ENCODE data around the gene TCF7L1.
"Not testable (repeated sequence)": the region's sequence is repeated elsewhere in the genome, so short reads cannot be mapped to it uniquely, and the experiment has no call there.

Gene TCF7L1

GRCh38 chr2:85326406-85327159 lies 193.4 kb downstream of the TCF7L1 start:
- no peak for DNase-seq (ENCODE audit: low read depth)

- peak; percentile 29 for DNase-seq (ENCODE audit: low read depth)
Observed at GRCh38 chr2:85327160-85327821, 194.1 kb downstream of the TCF7L1 start.

DNA sequence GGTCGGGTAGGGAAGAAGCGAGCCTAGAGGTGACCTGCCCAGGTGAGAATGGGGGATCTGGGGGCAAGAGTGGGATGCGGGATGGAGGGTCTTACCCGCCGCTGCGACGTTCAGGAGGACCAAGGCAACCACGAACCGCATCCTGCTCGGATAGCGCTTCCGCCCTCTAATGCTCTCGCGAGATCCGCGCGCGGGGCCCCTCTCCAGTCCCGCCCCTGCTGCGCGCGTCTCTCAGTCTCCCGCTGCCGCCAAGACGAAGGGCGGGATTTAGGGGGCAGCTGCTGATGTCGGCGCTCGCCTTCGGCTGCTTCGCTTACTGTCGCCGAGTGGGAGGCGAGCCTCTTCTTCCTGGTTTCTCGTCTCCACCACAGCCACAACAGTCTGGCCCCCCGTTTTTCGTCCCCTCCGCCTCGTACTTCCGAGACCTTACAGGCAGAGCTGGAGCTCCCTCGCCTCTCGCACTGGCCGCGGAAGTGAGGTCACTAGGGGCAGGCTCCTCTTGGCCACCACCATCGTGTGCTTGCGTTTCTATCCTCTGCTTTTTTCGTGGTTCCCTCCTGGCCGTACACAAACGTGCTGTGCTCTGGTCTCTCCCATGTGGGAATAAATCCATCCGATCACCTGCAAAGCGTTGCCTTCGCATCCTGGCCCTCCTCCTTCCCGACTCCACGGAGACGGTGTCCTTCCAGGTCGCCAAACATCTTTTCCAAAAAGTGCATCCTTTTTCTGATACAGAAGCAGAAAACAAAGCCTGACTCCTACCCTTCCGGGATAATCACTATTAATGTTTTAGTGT lies 194.8 kb downstream of the TCF7L1 start, which contains the start of gene TGOLN2:
TSS of gene TGOLN2 (minus strand) at position 168 of the 796 bp plus-strand sequence. CDS start at position 141, 27 bp downstream.
- peak; percentile 81 for DNase-seq (ENCODE audit: low read depth)

DNA sequence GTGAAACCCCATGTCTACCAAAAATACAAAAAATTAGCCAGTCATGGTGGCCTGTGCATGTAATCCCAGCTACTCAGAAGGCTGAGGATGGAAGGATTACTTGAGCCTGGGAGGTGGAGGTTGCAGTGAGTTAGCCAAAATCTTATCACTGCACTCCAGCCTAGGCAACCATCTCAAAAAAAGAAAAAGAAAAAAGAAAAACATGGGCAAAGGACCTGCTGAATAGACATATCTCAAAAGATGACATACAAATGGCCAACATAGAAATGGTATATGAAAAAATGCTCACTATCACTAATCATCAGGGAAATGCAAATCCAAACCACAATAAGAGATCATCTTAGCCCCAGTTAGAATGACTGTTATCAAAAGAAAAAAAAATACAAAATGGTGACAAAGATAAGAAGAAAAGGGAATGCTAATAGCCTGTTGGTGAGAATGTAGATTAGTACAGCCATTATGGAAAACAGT lies 196.0 kb downstream of the TCF7L1 start:
- DNase-seq (ENCODE audit: low read depth), result no peak

- not testable (repeated sequence) for DNase-seq (ENCODE audit: low read depth)
Observed at GRCh38 chr2:85329701-85330100, 196.5 kb downstream of the TCF7L1 start.

DNA sequence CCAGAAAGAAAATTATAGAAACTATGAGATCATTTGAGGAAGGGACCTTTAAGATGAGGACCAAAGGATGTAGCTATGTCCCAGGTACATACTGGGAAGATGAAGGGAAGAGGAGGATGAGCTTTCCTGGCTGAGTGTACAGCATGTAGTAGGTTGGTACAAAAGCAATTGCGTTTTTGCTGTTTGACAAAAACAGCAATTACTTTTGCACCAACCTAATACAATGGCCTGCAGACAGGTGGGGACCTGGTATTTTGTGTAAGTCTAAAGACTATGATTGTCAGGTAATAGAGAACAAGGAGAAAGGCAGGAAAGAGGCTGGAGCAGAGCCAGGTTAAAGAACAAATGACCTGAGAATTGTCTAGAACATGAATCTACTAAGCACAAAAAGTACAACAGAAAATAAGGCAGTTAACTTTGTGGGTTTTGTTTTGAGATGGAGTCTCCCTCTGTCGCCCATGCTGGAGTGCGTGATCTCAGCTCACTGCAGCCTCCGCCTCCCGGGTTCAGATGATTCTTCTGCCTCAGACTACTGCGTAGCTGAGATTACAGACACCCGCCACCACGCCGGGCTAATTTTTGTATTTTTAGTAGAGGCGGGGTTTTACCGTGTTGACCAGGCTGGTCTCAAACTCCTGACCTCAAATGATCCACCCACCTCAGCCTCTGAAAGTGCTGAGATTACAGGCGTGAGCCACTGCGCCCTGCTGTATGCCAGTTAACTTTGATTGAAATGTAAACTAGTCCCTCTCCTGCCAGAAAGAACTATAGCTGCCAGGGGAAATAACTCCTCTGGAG lies 197.8 kb downstream of the TCF7L1 start:
- DNase-seq (ENCODE audit: low read depth), result no peak

DNA sequence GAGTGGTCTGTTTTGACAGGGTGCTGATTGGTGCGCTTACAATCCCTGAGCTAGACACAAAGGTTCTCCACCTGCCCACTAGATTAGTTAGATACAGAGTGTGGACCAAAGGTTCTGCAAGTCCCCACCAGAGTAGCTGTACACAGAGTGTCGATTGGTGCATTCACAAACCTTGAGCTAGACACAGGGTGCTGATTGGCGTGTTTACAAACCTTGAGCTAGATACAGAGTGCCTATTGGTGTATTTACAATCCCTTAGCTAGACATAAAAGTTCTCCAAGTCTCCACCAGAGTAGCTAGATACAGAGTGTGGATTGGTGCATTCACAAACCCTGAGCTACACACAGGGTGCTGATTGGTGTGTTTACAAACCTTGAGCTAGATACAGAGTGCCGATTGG lies 200.7 kb downstream of the TCF7L1 start:
- DNase-seq (ENCODE audit: low read depth), result not testable (repeated sequence)

- no peak for DNase-seq (ENCODE audit: low read depth)
Observed at GRCh38 chr2:85334928-85335327, 201.7 kb downstream of the TCF7L1 start.

GRCh38 chr2:85340034-85340892 lies 207.1 kb downstream of the TCF7L1 start:
- no peak for DNase-seq (ENCODE audit: low read depth)

DNA sequence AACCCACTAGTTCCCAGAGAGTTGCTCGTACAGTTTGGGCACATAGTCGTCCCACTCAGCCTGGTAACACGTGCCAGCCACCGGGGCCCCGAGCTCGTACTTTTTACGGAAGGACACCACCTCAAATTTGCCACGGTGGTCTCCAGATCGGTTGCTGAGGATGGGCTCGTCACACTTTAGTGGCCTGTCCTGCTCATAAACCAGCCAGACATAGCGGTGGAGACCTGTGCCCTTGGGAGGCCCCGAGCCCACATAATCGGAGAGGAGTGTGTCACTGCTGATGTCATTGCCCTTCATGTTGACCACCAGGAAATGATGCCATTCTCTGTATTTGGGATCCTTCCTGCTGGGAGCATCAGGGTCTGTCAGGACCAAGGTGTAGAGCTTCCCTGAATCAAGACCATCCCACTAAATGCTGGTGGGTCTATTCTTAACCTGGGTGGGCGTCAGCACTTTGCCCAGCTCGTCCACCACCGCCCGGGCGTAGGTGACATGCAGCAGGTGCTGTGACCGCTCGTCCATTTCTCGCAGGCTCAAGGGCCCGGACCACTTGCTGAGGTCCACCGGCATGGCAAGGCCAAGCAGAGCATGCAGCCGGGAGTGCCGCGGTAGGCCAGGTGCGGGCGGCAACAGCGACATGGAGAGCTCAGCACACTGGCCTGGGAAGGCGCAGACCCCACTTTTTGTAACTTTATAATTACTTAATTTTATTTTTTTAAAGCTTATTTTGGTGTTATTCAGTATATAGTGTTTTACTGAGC lies 208.3 kb downstream of the TCF7L1 start:
- DNase-seq (ENCODE audit: low read depth), result no peak

- DNase-seq (ENCODE audit: low read depth), result no peak
Observed at GRCh38 chr2:85342156-85342555, 209.0 kb downstream of the TCF7L1 start.

GRCh38 chr2:85343207-85343895 lies 210.2 kb downstream of the TCF7L1 start:
- DNase-seq (ENCODE audit: low read depth), result not testable (repeated sequence)

DNA sequence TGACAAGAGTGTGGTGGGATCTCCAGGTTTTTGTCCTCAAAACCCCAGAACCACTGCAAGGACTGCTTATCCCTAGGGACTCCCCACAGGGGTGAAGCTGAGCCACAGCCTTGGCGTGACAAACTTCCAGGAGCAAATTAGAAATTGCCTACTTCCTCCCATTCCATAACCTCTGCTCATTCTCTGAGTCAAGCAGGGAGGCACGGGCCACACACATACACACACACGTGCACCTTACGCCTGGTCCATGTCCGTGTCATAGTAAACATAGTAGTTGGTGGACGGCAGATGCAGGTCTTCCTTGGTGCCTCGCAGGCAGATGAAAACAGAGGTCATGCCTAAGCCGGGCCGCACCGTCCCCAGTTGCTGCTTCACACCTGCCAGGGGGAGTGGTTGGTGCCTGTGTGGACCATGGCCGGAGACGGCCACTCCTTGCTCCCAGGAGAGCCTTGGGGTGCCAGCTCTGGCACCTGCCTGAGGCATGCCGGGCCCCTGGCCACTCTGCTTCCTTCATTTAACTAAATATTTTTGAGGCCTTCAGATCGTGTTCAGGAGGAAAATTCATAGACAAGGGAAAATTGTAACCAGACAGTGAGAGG lies 211.3 kb downstream of the TCF7L1 start:
- no peak for DNase-seq (ENCODE audit: low read depth)

DNA sequence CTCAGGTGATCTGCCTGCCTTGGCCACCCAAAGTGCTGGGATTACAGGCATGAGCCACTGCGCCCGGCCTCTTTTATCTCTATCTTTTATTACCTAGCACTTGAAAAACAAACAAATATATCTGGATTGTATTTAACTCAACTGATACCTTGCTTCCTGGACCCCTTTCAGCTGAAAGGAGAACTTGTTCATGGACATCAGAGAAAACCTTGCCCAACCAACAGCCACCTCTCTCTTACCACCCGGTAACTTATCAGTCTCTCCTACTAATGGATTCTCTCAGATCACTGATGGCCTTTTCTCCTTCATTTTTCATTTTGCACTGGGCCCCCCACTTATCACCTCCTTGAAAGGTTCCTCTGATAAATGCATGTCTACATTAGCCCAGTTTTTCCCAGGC lies 214.4 kb downstream of the TCF7L1 start:
- no peak for DNase-seq (ENCODE audit: low read depth)

- peak; percentile 2 for DNase-seq (ENCODE audit: low read depth)
Observed at GRCh38 chr2:85353876-85354285, 220.7 kb downstream of the TCF7L1 start.

GRCh38 chr2:85354286-85355072 lies 221.3 kb downstream of the TCF7L1 start, which contains the start of the genes ELMOD3 and RETSAT:
ELMOD3 (plus strand) TSS chr2:85354769; CDS start chr2:85357199, 2,430 bp downstream.
RETSAT (minus strand) TSS chr2:85354528; CDS start chr2:85354507, 21 bp downstream.
- peak; percentile 75 for DNase-seq (ENCODE audit: low read depth)

DNA sequence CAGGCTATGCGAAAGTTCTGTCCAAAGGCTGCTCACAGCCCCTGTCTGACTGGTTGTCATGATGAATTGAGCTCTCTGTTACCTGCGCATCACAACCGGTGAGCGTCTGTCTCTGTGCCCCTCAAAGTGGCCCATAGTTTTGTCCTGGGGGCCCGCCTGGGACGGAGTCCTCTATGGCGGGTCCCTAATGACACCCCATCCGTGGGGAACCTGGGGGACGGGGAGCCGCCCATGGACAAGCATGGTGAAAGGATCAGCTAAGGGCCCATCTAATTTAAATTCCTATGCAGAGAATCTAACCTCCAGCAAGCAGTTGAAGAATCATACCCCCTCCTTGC lies 221.8 kb downstream of the TCF7L1 start:
- DNase-seq (ENCODE audit: low read depth), result no peak

DNA sequence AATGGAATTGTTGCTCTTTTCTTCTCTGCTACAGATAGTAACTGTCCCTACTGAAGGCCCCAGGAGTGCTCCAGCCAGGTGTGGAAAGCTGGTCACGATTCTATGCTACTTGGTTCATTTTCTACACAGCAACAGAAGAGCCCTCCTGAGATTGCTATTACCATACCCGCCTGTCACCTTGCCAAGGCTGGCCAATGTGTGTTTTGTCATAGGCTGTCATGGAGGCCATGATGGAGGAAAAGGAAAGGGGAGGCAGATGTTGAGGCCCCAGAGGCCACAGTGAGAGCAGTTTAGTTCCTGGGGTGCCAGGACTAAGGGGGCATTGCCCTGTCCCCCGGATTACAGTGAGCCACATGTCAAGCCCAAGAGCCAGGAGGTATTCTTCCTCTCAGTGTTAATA lies 222.3 kb downstream of the TCF7L1 start:
- DNase-seq (ENCODE audit: low read depth), result no peak
